GM21515 (cell line): Measurements from ENCODE around the gene SH3RF1.

ENCODE experiments used
- ATAC-seq: cut with Tn5 transposase; IDR thresholded peaks from one replicate; pipeline ENCODE4 v1.9.1; 2021; ENCODE audit not compliant: unreplicated experiment

The SH3RF1 gene

GRCh38 chr4:169252339-169253112, 18.2 kb downstream of the SH3RF1 start:
- no peak for ATAC-seq

DNA sequence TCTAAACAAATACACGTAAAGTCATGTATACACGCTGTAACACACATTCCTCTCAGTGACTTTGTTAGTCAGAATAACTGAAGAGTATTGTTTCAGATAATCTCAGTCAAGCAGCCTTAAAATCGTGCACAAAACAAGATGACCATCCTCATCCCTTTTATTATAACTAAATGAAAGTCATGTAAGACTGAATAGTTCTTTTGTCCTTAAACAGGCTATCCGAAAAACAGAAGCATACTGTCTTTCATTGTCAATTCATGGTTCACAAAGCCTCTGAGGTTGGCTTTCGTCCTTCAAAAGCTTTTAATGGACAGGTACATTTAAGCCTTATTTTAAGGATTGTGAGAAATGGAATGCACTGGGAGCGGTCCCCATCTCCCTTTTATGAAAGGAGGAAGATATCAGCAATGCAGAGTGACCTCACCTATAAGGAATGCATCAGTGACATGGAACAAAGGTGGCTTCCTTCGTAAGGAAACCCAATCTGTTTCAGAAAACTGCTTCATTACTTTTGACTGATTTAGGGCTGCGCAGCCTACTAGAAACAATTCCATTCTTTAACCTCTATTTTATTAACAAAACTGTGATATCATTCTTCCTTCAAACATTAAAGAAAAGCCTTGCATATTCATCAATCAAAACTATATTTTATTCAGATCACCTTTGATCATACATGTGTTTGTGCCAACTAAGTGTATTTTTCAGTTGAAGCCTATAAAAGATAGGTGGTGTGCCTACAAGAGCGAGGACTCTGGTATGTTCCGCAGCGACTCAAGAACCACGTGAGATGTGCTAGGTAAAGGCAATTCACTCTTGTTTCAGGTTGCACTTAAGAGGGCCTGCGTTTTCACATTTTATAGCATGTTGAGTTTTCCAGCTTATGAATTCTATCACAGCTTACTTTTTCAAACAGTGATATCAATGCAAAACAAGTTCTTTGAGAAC, 19.2 kb downstream of the SH3RF1 start:
- ATAC-seq: no peak

DNA sequence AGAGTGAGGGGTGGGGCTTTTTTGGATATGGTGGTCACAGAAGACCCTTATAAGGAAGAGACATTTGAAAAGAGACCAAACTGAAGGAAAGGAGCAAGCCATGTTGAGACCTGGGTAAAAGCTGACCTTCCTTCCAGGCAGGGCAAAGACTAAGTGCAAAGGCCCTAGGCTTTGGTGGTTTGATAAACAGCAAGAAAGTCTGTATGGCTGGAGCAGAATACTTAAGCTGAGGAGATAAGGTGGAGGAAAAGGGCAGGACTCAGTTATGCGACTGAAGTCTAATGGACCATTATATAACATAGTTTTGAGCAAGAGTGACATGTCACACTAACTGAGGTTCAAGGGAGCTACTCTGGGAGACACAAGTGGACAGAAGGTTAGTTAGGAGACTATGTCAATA, 20.0 kb downstream of the SH3RF1 start:
- no peak for ATAC-seq

DNA sequence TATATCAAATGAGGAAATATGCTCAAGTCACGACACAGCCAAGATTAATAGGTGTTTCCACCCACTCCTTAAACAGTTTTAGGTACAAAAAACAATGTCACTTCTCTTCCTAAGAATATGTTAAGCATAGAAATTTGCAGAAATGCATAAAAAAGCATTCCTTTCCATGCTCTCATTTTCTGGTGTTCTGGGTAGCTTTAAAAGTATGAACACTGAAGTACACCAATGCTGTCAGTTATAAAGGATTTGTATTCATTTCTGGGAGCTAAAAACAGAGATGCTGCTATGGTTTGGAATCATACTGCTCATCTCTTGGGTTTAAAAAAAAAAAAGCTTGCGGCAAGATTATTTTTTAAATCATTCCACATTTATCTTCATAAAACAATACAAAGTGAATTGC, 20.8 kb downstream of the SH3RF1 start:
- ATAC-seq: no peak

- ATAC-seq: no peak
These were observed 21.4 kb downstream of the SH3RF1 start for GRCh38 chr4:169249214-169249973.

GRCh38 chr4:169248645-169249044, 22.1 kb downstream of the SH3RF1 start:
- no peak for ATAC-seq

- ATAC-seq: no peak
These were observed 23.8 kb downstream of the SH3RF1 start for GRCh38 chr4:169246957-169247396.

- ATAC-seq: no peak
These were observed 24.5 kb downstream of the SH3RF1 start for GRCh38 chr4:169246279-169246678.

DNA sequence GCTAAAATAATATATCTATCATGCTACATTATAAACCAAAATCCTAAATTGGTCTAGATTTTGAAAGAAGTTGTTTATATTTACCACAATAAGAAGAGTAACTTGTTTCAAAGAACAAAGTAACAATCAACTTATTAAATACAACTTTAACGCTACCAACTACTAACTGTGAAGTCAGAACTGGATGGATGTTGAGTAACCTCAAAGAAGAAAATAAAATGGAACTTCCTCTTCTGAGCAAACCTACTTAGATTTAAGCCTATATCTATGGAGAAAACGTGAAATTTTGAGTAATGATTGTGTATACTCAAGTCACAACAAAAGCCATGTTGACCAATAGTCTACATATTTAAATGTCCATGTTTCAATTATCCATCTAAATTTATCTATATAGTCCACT, 25.7 kb downstream of the SH3RF1 start:
- ATAC-seq: no peak

GRCh38 chr4:169243825-169244609, 26.7 kb downstream of the SH3RF1 start:
- ATAC-seq: no peak

GRCh38 chr4:169241464-169241863, 29.3 kb downstream of the SH3RF1 start:
- no peak for ATAC-seq

DNA sequence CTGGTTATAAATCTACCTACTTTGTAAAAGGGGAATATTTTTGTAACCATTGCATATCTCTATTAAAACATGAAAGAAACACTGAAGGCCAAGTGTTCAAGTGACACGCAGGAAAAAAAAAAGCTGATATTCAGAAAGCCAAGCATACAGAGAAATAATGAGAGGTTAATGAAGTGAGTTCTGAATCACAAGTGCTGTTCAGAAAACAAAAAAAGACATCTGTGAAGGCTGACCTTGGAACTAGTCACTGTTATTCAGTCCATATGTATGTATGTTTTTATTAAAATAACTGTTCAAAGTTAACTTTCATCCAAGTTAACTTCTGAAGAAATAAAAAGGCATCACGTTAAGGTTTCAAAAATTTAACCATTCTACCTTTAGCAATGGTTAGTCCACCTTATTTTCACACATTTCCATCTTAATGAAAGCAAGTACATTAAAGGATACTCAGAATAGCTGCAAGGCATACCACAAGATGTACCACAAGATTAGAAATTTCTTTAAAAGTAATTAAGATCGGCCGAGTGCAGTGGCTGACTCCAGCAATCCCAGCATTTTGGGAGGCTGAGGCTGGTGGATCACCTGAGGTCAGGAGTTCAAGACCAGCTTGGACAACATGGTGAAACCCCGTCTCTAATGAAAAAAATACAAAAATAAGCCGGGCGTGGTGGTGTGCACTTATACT, 31.4 kb downstream of the SH3RF1 start:
- ATAC-seq: no peak

- no peak for ATAC-seq
These were observed 32.3 kb downstream of the SH3RF1 start for GRCh38 chr4:169238445-169238844.

DNA sequence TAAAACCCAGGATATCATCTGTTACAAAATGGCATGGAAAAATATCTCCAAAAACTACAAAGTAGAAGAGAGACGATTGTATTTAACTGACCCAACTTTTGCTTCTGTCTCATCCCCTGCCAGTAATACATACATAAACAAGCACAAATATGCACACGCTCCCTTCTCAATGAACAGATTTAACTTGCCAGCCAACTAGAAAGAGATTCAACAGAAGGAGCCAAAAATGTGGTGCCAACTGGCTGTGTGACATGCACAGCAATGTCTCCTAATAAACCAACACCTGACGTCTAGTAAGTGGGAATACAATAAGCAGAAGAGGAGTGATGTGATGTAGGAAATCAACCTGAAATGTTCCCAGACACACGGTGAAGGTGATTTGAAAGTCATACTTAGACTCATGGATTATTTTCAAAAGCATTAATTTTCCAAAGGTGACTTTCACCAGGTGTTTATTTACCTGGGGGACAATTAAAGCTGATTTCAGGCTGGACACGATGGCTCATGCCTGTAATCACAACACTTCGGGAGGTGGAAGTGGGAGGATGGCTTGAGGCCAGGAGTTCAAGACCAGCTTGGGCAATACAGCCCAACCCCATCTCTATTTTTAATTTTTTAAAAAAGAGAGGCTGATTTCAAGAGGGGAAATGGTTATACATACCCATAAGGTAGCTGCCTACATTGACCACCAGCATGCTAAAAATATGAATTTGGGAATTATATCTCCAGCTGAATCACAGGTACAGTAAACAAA, 33.7 kb downstream of the SH3RF1 start:
- no peak for ATAC-seq

DNA sequence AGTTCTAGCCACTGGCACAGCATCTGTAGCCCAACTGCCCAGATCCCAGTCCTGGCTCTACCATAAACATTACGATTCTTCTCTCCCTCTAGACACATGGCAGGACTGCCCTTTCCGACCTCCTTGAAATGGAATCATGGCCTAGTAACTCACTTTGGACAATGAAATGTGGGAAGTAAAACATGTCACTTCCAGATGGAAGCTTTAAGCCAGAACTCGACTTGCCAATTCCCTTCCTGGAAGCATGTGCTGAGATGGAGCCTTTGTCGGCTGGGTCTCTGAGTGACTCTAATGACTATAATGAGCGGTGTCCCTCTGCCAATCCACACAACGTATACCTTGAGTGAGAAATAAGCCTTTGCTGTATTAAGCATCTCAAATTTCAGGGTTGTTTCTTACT, 34.7 kb downstream of the SH3RF1 start:
- no peak for ATAC-seq

GRCh38 chr4:169234137-169234855, 36.5 kb downstream of the SH3RF1 start:
- no peak for ATAC-seq

DNA sequence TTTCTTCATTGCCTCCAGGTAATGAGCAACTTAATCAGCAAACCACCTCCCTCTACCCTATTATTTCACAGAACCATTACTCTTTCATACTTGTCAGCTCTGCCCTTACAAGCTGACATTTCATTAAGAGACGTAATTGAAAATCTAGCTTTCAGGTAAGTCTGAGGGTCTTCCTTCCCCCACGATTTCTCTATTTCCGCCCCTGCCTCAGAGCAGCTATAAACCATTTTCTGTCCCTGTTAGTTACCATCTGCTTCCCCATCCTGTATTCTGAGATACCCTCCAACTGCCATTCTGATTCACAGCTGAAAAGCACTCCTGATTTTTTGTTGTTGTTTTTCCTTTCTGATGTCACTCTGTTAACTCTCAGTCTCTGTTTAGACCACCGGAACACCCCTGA, 37.1 kb downstream of the SH3RF1 start:
- ATAC-seq: no peak

DNA sequence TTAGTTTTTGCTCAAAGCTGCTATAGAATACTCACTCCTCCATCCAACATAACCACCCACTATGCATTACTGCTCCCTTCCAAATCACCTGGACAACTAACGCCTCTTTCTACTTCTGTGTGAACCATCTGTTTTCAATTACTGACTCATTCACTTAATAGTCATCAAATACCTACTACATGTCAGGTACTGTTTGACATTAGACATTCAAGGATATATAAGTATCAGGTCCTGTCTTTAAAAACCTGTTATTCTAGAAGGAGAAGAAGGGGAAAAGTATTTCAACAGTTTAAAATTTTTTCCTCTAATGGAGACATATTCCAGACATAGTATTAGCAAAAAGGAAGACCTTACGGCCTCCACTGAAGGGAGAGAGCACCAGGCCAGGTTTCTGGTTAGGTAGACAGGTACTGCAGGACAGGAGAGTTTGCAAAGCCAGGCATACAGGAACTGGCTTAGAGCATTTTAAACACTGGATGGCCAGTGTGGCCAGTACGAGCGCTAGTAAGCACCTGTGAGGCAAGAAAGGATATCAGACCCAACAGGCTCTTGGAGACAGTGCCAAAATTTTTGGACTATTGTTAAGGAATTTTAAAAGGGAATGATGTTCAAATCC, 39.0 kb downstream of the SH3RF1 start:
- no peak for ATAC-seq
